Measurements from ENCODE around the gene EHD1. TPM values are rescaled to one million over a fixed set of nuclear protein-coding genes. Genes with fewer than 3 reads are reported as not detected.

EHD1 gene
- total RNA-seq, 1 experiment from 2014 or later: 340 TPM

DNA sequence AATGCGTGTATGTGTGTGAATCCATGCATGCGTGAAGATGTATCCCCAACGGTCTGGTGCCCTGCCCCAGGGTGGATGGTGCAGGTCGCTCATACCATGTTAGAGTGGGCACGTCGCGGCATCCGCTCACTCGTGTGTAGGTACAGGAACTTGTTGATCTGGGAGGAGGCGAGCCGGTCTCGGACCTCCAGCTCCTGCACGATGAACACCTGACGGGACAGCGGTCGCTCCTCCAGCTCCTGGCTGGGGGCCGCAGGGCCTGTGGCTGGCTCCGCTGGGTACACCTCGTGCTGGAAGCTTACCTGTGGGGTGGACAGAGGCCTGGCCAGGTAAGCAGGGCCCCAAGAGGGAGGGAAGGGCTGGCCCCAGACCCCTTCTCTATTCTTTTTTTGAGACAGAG lies 20.1 kb upstream of the EHD1 start:
- Histone ChIP-seq H2AFZ (ENCODE audit: low read length) (no peak overlapping the region), H3K9me3 (ENCODE audit: low read length) (no peaks in the 10 kb centered on the region), H3K4me3 (ENCODE audit: low read length) (no peak overlapping the region), H4K20me1 (ENCODE audit: low read length) (no peaks in the 10 kb centered on the region), H3K4me1 (ENCODE audit: insufficient read depth, low read length) (peaks cover 7% of the 10 kb centered on the region; the same call in 1 of the 2 replicates), H3K36me3 (ENCODE audit: low read depth, low read length) (peaks cover 15% of the 10 kb centered on the region), H3K9me2 (replicated peaks; ENCODE audit: low read length) (no peaks in the 10 kb centered on the region), H3F3A (ENCODE audit: low read length, unreplicated experiment) (no peaks in the 10 kb centered on the region), H3K9ac (ENCODE audit: low read length) (no peak overlapping the region), H3K4me2 (ENCODE audit: low read length) (no peak overlapping the region), H3K79me2 (ENCODE audit: low read length) (no peaks in the 10 kb centered on the region), H3K27me3 (ENCODE audit: low read length) (no peaks in the 10 kb centered on the region), H3K27ac (ENCODE audit: low read length) (no peak overlapping the region)
- no peak for ATAC-seq
- CTCF ChIA-PET: no interaction called here
- DNase-seq: no peak
- POLR2A ChIA-PET (ENCODE audit: unreplicated experiment): no interaction called here
- intact Hi-C loops (cut with micrococcal nuclease): no loop called here
- BruUV-seq (replicated peaks): no TSS peak
- TF ChIP-seq EZH2 (IDR thresholded peaks at IDR 0.05; ENCODE audit: low read length, unreplicated experiment) (no peak), EZH2phosphoT487 (IDR thresholded peaks at IDR 0.05; ENCODE audit: borderline replicate concordance, low read length) (no peak)
- TF ChIP-seq, protein P1, sequence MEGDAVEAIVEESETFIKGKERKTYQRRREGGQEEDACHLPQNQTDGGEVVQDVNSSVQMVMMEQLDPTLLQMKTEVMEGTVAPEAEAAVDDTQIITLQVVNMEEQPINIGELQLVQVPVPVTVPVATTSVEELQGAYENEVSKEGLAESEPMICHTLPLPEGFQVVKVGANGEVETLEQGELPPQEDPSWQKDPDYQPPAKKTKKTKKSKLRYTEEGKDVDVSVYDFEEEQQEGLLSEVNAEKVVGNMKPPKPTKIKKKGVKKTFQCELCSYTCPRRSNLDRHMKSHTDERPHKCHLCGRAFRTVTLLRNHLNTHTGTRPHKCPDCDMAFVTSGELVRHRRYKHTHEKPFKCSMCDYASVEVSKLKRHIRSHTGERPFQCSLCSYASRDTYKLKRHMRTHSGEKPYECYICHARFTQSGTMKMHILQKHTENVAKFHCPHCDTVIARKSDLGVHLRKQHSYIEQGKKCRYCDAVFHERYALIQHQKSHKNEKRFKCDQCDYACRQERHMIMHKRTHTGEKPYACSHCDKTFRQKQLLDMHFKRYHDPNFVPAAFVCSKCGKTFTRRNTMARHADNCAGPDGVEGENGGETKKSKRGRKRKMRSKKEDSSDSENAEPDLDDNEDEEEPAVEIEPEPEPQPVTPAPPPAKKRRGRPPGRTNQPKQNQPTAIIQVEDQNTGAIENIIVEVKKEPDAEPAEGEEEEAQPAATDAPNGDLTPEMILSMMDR (conservative IDR thresholded peaks at IDR 0.05; ENCODE audit: low read depth, low read length): no peak

GRCh38 chr11:64898076-64898445 lies 19.6 kb upstream of the EHD1 start:
- no peaks in the 10 kb centered on the region for H3K79me2 ChIP-seq (ENCODE audit: low read length)
- no peak overlapping the region for H3K4me2 ChIP-seq (ENCODE audit: low read length)
- no peak overlapping the region for H3K27ac ChIP-seq (ENCODE audit: low read length)
- TF ChIP-seq, protein P1 (conservative IDR thresholded peaks at IDR 0.05; ENCODE audit: low read depth, low read length): no peak
- TF ChIP-seq EZH2 (IDR thresholded peaks at IDR 0.05; ENCODE audit: low read length, unreplicated experiment) (no peak), EZH2phosphoT487 (IDR thresholded peaks at IDR 0.05; ENCODE audit: borderline replicate concordance, low read length) (no peak)
- H3K4me3 ChIP-seq (ENCODE audit: low read length): no peak overlapping the region
- CTCF ChIA-PET: no interaction called here
- BruUV-seq (replicated peaks): no TSS peak
- no peaks in the 10 kb centered on the region for H3K9me2 ChIP-seq (replicated peaks; ENCODE audit: low read length)
- H3K27me3 ChIP-seq (ENCODE audit: low read length): no peaks in the 10 kb centered on the region
- H3K9me3 ChIP-seq (ENCODE audit: low read length): no peaks in the 10 kb centered on the region
- H3F3A ChIP-seq (ENCODE audit: low read length, unreplicated experiment): no peaks in the 10 kb centered on the region
- intact Hi-C loops (cut with micrococcal nuclease): no loop called here
- no peak overlapping the region for H2AFZ ChIP-seq (ENCODE audit: low read length)
- peaks cover 14% of the 10 kb centered on the region for H3K36me3 ChIP-seq (ENCODE audit: low read depth, low read length)
- H3K4me1 ChIP-seq (ENCODE audit: insufficient read depth, low read length): peaks cover 7% of the 10 kb centered on the region; the same call in 1 of the 2 replicates
- no peak for ATAC-seq
- no peaks in the 10 kb centered on the region for H4K20me1 ChIP-seq (ENCODE audit: low read length)
- no peak for DNase-seq
- POLR2A ChIA-PET (ENCODE audit: unreplicated experiment): no interaction called here
- no peak overlapping the region for H3K9ac ChIP-seq (ENCODE audit: low read length)

- no TSS peak for BruUV-seq (replicated peaks)
- Histone ChIP-seq H3K9ac (ENCODE audit: low read length) (no peak overlapping the region), H3K27me3 (ENCODE audit: low read length) (no peaks in the 10 kb centered on the region), H3K4me2 (ENCODE audit: low read length) (no peak overlapping the region), H3K4me3 (ENCODE audit: low read length) (no peak overlapping the region), H3K27ac (ENCODE audit: low read length) (no peak overlapping the region), H3K9me2 (replicated peaks; ENCODE audit: low read length) (no peaks in the 10 kb centered on the region), H4K20me1 (ENCODE audit: low read length) (no peaks in the 10 kb centered on the region), H2AFZ (ENCODE audit: low read length) (no peak overlapping the region), H3K9me3 (ENCODE audit: low read length) (no peaks in the 10 kb centered on the region), H3K79me2 (ENCODE audit: low read length) (no peaks in the 10 kb centered on the region), H3K4me1 (ENCODE audit: insufficient read depth, low read length) (peaks cover 7% of the 10 kb centered on the region; the same call in 1 of the 2 replicates), H3F3A (ENCODE audit: low read length, unreplicated experiment) (no peaks in the 10 kb centered on the region), H3K36me3 (ENCODE audit: low read depth, low read length) (peaks cover 12% of the 10 kb centered on the region; the same call in 1 of the 2 replicates)
- intact Hi-C loops (cut with micrococcal nuclease): no loop called here
- no peak for DNase-seq
- CTCF ChIA-PET: interaction anchor here (0.7 kb wide), 1 partner anchor 20 kb away, joined by 7 read pairs; no protein-coding TSS in a partner anchor
- POLR2A ChIA-PET (ENCODE audit: unreplicated experiment): no interaction called here
- no peak for ATAC-seq
- TF ChIP-seq EZH2phosphoT487 (IDR thresholded peaks at IDR 0.05; ENCODE audit: borderline replicate concordance, low read length) (no peak), EZH2 (IDR thresholded peaks at IDR 0.05; ENCODE audit: low read length, unreplicated experiment) (no peak)
- TF ChIP-seq, protein P1 (conservative IDR thresholded peaks at IDR 0.05; ENCODE audit: low read depth, low read length): no peak
These were observed 19.1 kb upstream of the EHD1 start for GRCh38 chr11:64897381-64898075.
